ENCODE results near the gene TMEM150B. TPM values are rescaled to one million over a fixed set of nuclear protein-coding genes. Genes with fewer than 3 reads are reported as not detected.
A peak's percentile ranks its signal among the peaks of the same experiment; 100 is the strongest.

Gene TMEM150B
- total and polyA plus RNA-seq, 2 of the 4 experiments (the other 2 are of a cell fraction) = not detected

- TF ChIP-seq RCOR1 (IDR thresholded peaks at IDR 0.05; ENCODE audit: insufficient replicate concordance, low read length) = no peak
- TF ChIP-seq POLR2A (IDR thresholded peaks at IDR 0.05; ENCODE audit: low read depth, low read length) = no peak
- TF ChIP-seq FOS (IDR thresholded peaks at IDR 0.05; ENCODE audit: low read depth, low read length) = no peak
These were observed 16.7 kb upstream of the TMEM150B start (continued) for GRCh38 chr19:55341595-55342531.

- Histone ChIP-seq H3K9ac (ENCODE audit: low read depth, low read length) (peak overlapping the region; percentile 20; the same call in 1 of the 2 replicates), H4K91ac (ENCODE audit: insufficient read depth, low read depth, low read length) (no peak overlapping the region), H3K4me3 (ENCODE audit: insufficient read depth, low read depth, low read length) (peak overlapping the region; percentile 87), H2AK5ac (ENCODE audit: low read depth, low read length) (peak overlapping the region; percentile 58; the same call in 1 of the 2 replicates), H2BK120ac (ENCODE audit: low read depth, low read length) (no peak overlapping the region), H3K27ac (ENCODE audit: insufficient read depth, low read length) (no peak overlapping the region; the same call in 1 of the 2 replicates), H3K23ac (ENCODE audit: low read depth, low read length) (no peak overlapping the region), H3K9me1 (ENCODE audit: insufficient read depth, low read length) (peaks cover 10% of the 10 kb centered on the region; the same call in 1 of the 2 replicates), H3K56ac (ENCODE audit: extremely low read depth, insufficient read depth, low read length) (no peak overlapping the region), H2AK9ac (replicated peaks; ENCODE audit: low read depth, low read length, poor library complexity) (peak overlapping the region; percentile 55), H3K14ac (replicated peaks; ENCODE audit: low read depth, low read length) (peak overlapping the region; percentile 66; the same call in 1 of the 2 replicates), H3K18ac (ENCODE audit: low read depth, low read length) (no peak overlapping the region), H3K4me1 (ENCODE audit: control insufficient read depth, insufficient read depth, low read length) (peaks cover 13% of the 10 kb centered on the region), H2BK5ac (ENCODE audit: low read depth, low read length, poor library complexity, severe bottlenecking) (no peak overlapping the region), H3K36me3 (ENCODE audit: control insufficient read depth, insufficient read depth, low read length) (peaks cover 13% of the 10 kb centered on the region; the same call in 1 of the 2 replicates), H4K20me1 (ENCODE audit: insufficient read depth, low read length) (peaks cover 6% of the 10 kb centered on the region), H3K9me3 (ENCODE audit: control insufficient read depth, insufficient read depth, low read length) (no peaks in the 10 kb centered on the region), H2BK15ac (ENCODE audit: low read depth, low read length) (no peak overlapping the region), H4K8ac (ENCODE audit: low read depth in 2 of 2, low read length in 2 of 2) (no peak overlapping the region), H3K27me3 (ENCODE audit: control insufficient read depth, insufficient read depth, low read length) (no peaks in the 10 kb centered on the region), H3K4me2 (ENCODE audit: low read depth, low read length) (peak overlapping the region; percentile 95), H2AFZ (replicated peaks; ENCODE audit: low read length, poor library complexity) (peak overlapping the region; percentile 32), H4K5ac (ENCODE audit: low read depth, low read length) (no peak overlapping the region), H3K79me1 (ENCODE audit: low read depth in 1 of 2, low read length in 2 of 2) (peaks cover 4 to 17% of the 10 kb centered on the region in 2 experiments; a peak in 3 of 4 replicates), H2BK20ac (ENCODE audit: low read depth, low read length) (no peak overlapping the region), H3K4ac (ENCODE audit: low read depth, low read length) (no peak overlapping the region)
- ATAC-seq (ENCODE audit: low read depth) (peak; percentile 6; the same call in 1 of the 2 replicates), DNase-seq (peak; percentile 33)
- TF ChIP-seq MAZ (IDR thresholded peaks at IDR 0.05; ENCODE audit: borderline replicate concordance, low read depth, low read length) = 0 out of 2 replicates have a peak, but pooled peaks have one; percentile 7
- no peak for TF ChIP-seq RFX5 (IDR thresholded peaks at IDR 0.05; ENCODE audit: low read depth, low read length)
- CTCF ChIA-PET = no interaction called here
- dilution Hi-C loops (cut with HindIII; ENCODE audit: low sequenced_read_pairs, unreplicated experiment) = no loop called here
- BruUV-seq (replicated peaks) = no TSS peak
- in situ Hi-C loops (cut with MboI; ENCODE audit: low sequenced_read_pairs) = no loop called here
- intact Hi-C loops (cut with micrococcal nuclease) = no loop called here
- WGBS, 2 experiments (ENCODE audit: extremely low coverage in 2 of 2, insufficient read length in 1 of 2) = 0% methylated on average over 5 of the region's 15 CpGs; no CpG with 5 or more reads in 1 of the 2 experiments
- POLR2A ChIA-PET (ENCODE audit: unreplicated experiment) = no interaction called here
These were observed 16.0 kb upstream of the TMEM150B start for GRCh38 chr19:55341171-55341588.

Measured in IMR-90 (cell line).